ENCODE results near the gene CHRNA3.

CHRNA3 gene

GRCh38 chr15:78629716-78630065, 8.9 kb upstream of the CHRNA3 start:
- Histone ChIP-seq H3F3A (ENCODE audit: insufficient read depth) (no peaks in the 10 kb centered on the region), H3K4me2 (ENCODE audit: low read depth, low read length, poor library complexity, severe bottlenecking) (no peak overlapping the region), H3K9me2 (replicated peaks; ENCODE audit: insufficient read depth, low read length) (no peaks in the 10 kb centered on the region), H3K27me3 (ENCODE audit: low read length) (no peaks in the 10 kb centered on the region), H3K27ac (ENCODE audit: low read depth, low read length) (no peak overlapping the region), H3K4me3 (ENCODE audit: insufficient read depth, low read length, poor library complexity, severe bottlenecking) (no peak overlapping the region), H2AFZ (ENCODE audit: low read depth, low read length, severe bottlenecking) (no peak overlapping the region), H3K9ac (ENCODE audit: low read length) (no peak overlapping the region), H4K20me1 (ENCODE audit: low read depth, low read length) (no peaks in the 10 kb centered on the region), H3K9me3 (ENCODE audit: insufficient read depth, low read length) (no peaks in the 10 kb centered on the region; the same call in 1 of the 2 replicates), H3K79me2 (ENCODE audit: insufficient read depth, low read length) (no peaks in the 10 kb centered on the region), H3K36me3 (ENCODE audit: low read length) (no peaks in the 10 kb centered on the region)
- TF ChIP-seq CTCF (IDR thresholded peaks at IDR 0.05; ENCODE audit: insufficient read depth, low read length, poor library complexity, severe bottlenecking) (no peak), EZH2phosphoT487 (conservative IDR thresholded peaks at IDR 0.05; ENCODE audit: low read length) (no peak)

GRCh38 chr15:78629031-78629715, 8.4 kb upstream of the CHRNA3 start:
- TF ChIP-seq CTCF (IDR thresholded peaks at IDR 0.05; ENCODE audit: insufficient read depth, low read length, poor library complexity, severe bottlenecking) (no peak), EZH2phosphoT487 (conservative IDR thresholded peaks at IDR 0.05; ENCODE audit: low read length) (no peak)
- Histone ChIP-seq H3K27me3 (ENCODE audit: low read length) (no peaks in the 10 kb centered on the region), H4K20me1 (ENCODE audit: low read depth, low read length) (no peaks in the 10 kb centered on the region), H3K79me2 (ENCODE audit: insufficient read depth, low read length) (no peaks in the 10 kb centered on the region), H3K9ac (ENCODE audit: low read length) (no peak overlapping the region), H3F3A (ENCODE audit: insufficient read depth) (no peaks in the 10 kb centered on the region), H3K9me3 (ENCODE audit: insufficient read depth, low read length) (no peaks in the 10 kb centered on the region; the same call in 1 of the 2 replicates), H3K4me2 (ENCODE audit: low read depth, low read length, poor library complexity, severe bottlenecking) (no peak overlapping the region), H3K27ac (ENCODE audit: low read depth, low read length) (no peak overlapping the region), H3K4me3 (ENCODE audit: insufficient read depth, low read length, poor library complexity, severe bottlenecking) (no peak overlapping the region), H3K36me3 (ENCODE audit: low read length) (no peaks in the 10 kb centered on the region), H2AFZ (ENCODE audit: low read depth, low read length, severe bottlenecking) (no peak overlapping the region), H3K9me2 (replicated peaks; ENCODE audit: insufficient read depth, low read length) (no peaks in the 10 kb centered on the region)

GRCh38 chr15:78628227-78628626, 7.4 kb upstream of the CHRNA3 start:
- Histone ChIP-seq H4K20me1 (ENCODE audit: low read depth, low read length) (no peaks in the 10 kb centered on the region), H3K9me2 (replicated peaks; ENCODE audit: insufficient read depth, low read length) (no peaks in the 10 kb centered on the region), H3K36me3 (ENCODE audit: low read length) (no peaks in the 10 kb centered on the region), H3K79me2 (ENCODE audit: insufficient read depth, low read length) (no peaks in the 10 kb centered on the region), H3K4me3 (ENCODE audit: insufficient read depth, low read length, poor library complexity, severe bottlenecking) (no peak overlapping the region), H3K27me3 (ENCODE audit: low read length) (no peaks in the 10 kb centered on the region), H3K9ac (ENCODE audit: low read length) (no peak overlapping the region), H3K9me3 (ENCODE audit: insufficient read depth, low read length) (no peaks in the 10 kb centered on the region; the same call in 1 of the 2 replicates), H2AFZ (ENCODE audit: low read depth, low read length, severe bottlenecking) (no peak overlapping the region), H3K4me2 (ENCODE audit: low read depth, low read length, poor library complexity, severe bottlenecking) (no peak overlapping the region), H3K27ac (ENCODE audit: low read depth, low read length) (no peak overlapping the region), H3F3A (ENCODE audit: insufficient read depth) (no peaks in the 10 kb centered on the region)
- TF ChIP-seq EZH2phosphoT487 (conservative IDR thresholded peaks at IDR 0.05; ENCODE audit: low read length): no peak
- no peak for TF ChIP-seq CTCF (IDR thresholded peaks at IDR 0.05; ENCODE audit: insufficient read depth, low read length, poor library complexity, severe bottlenecking)
